ENCODE measurements around the gene FEV.
A peak's percentile ranks its signal among the peaks of the same experiment; 100 is the strongest.

Gene FEV

DNA sequence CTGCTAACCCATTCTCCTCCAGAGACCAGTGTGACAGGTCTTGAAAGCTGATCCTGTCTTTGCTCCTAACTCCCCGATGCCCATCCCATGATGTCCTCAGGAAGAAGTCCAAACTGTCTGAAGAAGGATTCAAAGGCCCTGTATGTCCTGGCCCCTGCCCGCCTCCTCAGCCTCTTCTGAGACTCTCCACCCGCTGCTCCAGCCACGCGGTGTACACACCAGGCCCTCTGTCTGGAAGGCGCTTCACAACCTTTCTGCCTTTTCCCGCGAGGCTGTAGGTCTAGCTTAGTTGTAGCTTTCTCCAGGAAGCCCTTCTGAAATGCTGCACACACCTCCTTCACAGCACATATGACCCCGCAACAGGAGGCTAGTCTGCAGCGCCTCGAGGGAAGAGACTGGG lies 31.7 kb upstream of the FEV start:
- Histone ChIP-seq H3K4me1 (ENCODE audit: insufficient read depth, insufficient read length) (no peaks in the 10 kb centered on the region), H3K4me3 (ENCODE audit: insufficient read length, low read depth) (no peak overlapping the region), H3K36me3 (ENCODE audit: insufficient read depth, insufficient read length, low read length) (no peaks in the 10 kb centered on the region), H3K9me3 (ENCODE audit: insufficient read depth, low read length) (no peaks in the 10 kb centered on the region), H3K9ac (ENCODE audit: insufficient read length, low read depth) (no peak overlapping the region), H3K27me3 (ENCODE audit: insufficient read depth, insufficient read length) (peaks cover 24% of the 10 kb centered on the region)
- TF ChIP-seq YY1 (IDR thresholded peaks at IDR 0.05; ENCODE audit: insufficient read depth, insufficient read length) (no peak), SUZ12 (IDR thresholded peaks at IDR 0.05; ENCODE audit: extremely low read depth, insufficient read depth, insufficient read length) (no peak), ZNF274 (IDR thresholded peaks at IDR 0.05; ENCODE audit: low read depth, low read length) (no peak)
- no peak for DNase-seq (ENCODE audit: low read depth, low spot score)

DNA sequence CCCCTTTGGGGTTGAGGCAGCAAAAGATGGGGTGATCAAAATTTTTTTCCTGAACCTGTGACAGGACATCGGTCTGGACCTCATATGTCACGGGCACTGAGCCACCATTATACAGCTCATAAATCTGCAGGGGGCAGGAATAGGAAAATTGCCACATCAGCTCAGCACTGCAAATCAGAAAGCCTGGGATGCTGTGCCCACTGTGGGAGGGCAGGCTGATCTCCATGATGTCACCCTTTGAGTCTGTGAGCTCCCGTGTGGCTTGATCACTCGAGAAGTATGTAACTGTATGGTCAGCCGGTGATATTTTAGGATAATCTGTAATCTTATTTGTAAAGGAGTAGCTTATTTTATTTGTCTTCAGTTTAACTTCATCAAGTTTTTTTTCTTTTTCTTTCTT lies 25.9 kb upstream of the FEV start:
- Histone ChIP-seq H3K9me3 (ENCODE audit: insufficient read depth, low read length) (no peaks in the 10 kb centered on the region), H3K36me3 (ENCODE audit: insufficient read depth, insufficient read length, low read length) (no peaks in the 10 kb centered on the region), H3K27me3 (ENCODE audit: insufficient read depth, insufficient read length) (peaks cover 40% of the 10 kb centered on the region), H3K4me1 (ENCODE audit: insufficient read depth, insufficient read length) (no peaks in the 10 kb centered on the region), H3K9ac (ENCODE audit: insufficient read length, low read depth) (no peak overlapping the region), H3K4me3 (ENCODE audit: insufficient read length, low read depth) (no peak overlapping the region)
- no peak for DNase-seq (ENCODE audit: low read depth, low spot score)
- no peak for TF ChIP-seq ZNF274 (IDR thresholded peaks at IDR 0.05; ENCODE audit: low read depth, low read length)
- TF ChIP-seq SUZ12 (IDR thresholded peaks at IDR 0.05; ENCODE audit: extremely low read depth, insufficient read depth, insufficient read length), result no peak
- no peak for TF ChIP-seq YY1 (IDR thresholded peaks at IDR 0.05; ENCODE audit: insufficient read depth, insufficient read length)

DNA sequence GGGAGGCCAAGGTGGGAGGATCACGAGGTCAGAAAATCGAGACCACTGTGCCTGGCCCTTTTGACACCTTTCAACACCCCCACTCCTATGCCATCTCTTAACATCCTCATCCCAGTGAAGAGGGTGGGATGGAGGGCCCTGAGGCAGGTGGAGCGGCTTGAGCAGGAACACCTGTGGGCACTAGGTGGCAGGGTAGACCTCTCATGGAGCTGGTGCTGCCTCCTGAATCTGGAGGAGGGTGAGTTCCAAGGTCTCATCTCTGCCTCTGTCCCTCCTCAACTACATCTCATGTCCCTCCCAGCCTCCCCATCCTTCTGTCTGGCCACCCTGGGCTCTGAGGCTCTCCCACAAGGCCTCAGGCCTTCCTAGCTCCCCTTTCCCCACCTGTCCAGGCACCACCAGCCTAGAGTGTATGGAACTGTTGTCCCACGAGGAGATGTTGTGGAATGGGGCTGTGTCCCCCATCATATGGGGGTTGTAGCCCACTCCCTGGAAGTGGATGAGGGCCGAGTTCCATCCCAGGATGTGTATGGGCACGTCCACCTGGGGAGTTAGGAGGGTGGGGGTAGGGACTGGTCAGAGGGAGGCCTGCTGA lies 25.3 kb upstream of the FEV start:
- TF ChIP-seq YY1 (IDR thresholded peaks at IDR 0.05; ENCODE audit: insufficient read depth, insufficient read length) (no peak), SUZ12 (IDR thresholded peaks at IDR 0.05; ENCODE audit: extremely low read depth, insufficient read depth, insufficient read length) (no peak), ZNF274 (IDR thresholded peaks at IDR 0.05; ENCODE audit: low read depth, low read length) (no peak)
- H3K4me3 ChIP-seq (ENCODE audit: insufficient read length, low read depth), result no peak overlapping the region
- H3K9ac ChIP-seq (ENCODE audit: insufficient read length, low read depth), result no peak overlapping the region
- H3K9me3 ChIP-seq (ENCODE audit: insufficient read depth, low read length), result no peaks in the 10 kb centered on the region
- no peaks in the 10 kb centered on the region for H3K4me1 ChIP-seq (ENCODE audit: insufficient read depth, insufficient read length)
- DNase-seq (ENCODE audit: low read depth, low spot score), result no peak
- H3K36me3 ChIP-seq (ENCODE audit: insufficient read depth, insufficient read length, low read length), result no peaks in the 10 kb centered on the region
- H3K27me3 ChIP-seq (ENCODE audit: insufficient read depth, insufficient read length), result peaks cover 41% of the 10 kb centered on the region

DNA sequence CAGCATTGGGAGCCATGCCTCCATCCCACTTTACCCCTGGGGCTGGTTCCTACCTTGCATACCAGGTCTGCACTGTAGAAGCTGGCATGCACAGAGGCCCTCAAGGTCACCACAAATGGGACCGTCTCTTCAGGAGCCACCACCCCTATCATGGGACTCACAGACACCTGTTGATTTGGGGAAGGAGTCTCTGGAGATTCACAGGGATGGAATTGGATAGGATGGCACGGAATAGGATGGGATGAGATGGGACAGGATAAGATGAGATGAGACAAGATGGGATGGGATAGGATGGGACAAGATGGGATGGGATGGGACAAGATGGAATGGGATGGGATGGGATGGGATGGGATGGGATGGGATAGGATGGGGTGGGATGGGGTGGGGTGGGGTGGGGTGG lies 24.3 kb upstream of the FEV start:
- Histone ChIP-seq H3K4me3 (ENCODE audit: insufficient read length, low read depth) (no peak overlapping the region), H3K9me3 (ENCODE audit: insufficient read depth, low read length) (no peaks in the 10 kb centered on the region), H3K27me3 (ENCODE audit: insufficient read depth, insufficient read length) (peaks cover 43% of the 10 kb centered on the region), H3K9ac (ENCODE audit: insufficient read length, low read depth) (no peak overlapping the region), H3K4me1 (ENCODE audit: insufficient read depth, insufficient read length) (no peaks in the 10 kb centered on the region), H3K36me3 (ENCODE audit: insufficient read depth, insufficient read length, low read length) (no peaks in the 10 kb centered on the region)
- no peak for DNase-seq (ENCODE audit: low read depth, low spot score)
- TF ChIP-seq SUZ12 (IDR thresholded peaks at IDR 0.05; ENCODE audit: extremely low read depth, insufficient read depth, insufficient read length) (no peak), ZNF274 (IDR thresholded peaks at IDR 0.05; ENCODE audit: low read depth, low read length) (no peak), YY1 (IDR thresholded peaks at IDR 0.05; ENCODE audit: insufficient read depth, insufficient read length) (no peak)

DNA sequence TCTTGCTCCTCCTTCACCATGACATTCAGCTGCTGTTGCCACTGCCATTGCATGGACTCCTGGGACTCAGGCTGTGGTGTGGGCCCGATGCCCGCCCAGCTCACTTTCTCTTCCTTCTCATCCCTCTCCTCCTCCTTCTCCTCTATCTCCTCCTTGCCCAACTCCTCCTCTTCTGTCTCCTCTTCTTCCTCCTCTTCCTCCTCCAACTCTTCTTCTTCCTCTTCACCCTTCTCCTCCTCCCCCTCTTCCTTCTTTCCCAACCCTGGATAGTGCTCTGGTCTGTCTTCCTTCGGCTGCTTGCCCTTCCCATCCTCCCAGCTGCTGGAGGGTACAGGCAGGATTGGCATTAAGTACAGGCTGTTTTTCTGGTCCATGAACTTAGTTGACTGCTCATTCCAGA lies 19.0 kb upstream of the FEV start:
- Histone ChIP-seq H3K9me3 (ENCODE audit: insufficient read depth, low read length) (no peaks in the 10 kb centered on the region), H3K4me1 (ENCODE audit: insufficient read depth, insufficient read length) (peaks cover 34% of the 10 kb centered on the region), H3K27me3 (ENCODE audit: insufficient read depth, insufficient read length) (peaks cover 82% of the 10 kb centered on the region), H3K4me3 (ENCODE audit: insufficient read length, low read depth) (no peak overlapping the region), H3K9ac (ENCODE audit: insufficient read length, low read depth) (no peak overlapping the region), H3K36me3 (ENCODE audit: insufficient read depth, insufficient read length, low read length) (no peaks in the 10 kb centered on the region)
- TF ChIP-seq ZNF274 (IDR thresholded peaks at IDR 0.05; ENCODE audit: low read depth, low read length), result no peak
- TF ChIP-seq SUZ12 (IDR thresholded peaks at IDR 0.05; ENCODE audit: extremely low read depth, insufficient read depth, insufficient read length), result no peak
- no peak for TF ChIP-seq YY1 (IDR thresholded peaks at IDR 0.05; ENCODE audit: insufficient read depth, insufficient read length)
- no peak for DNase-seq (ENCODE audit: low read depth, low spot score)

DNA sequence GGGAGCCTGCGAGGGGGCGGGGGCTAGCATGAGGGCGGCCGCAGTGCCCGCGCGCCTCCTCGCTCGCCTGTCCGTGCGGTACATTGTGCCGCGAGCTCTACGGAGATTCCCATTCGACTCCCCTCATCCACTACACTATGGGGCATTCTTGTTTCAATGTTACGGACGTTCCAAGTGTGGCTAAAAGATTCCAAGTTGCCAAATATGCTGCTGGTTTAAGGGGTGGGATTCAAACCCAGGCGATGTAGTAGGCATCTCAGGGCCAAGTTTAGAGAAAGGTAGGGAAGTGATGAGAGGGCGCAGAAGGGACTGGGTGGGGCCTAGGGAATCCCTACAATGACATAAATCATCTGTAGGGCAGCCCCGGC lies 18.3 kb upstream of the FEV start:
- peaks cover 37% of the 10 kb centered on the region for H3K4me1 ChIP-seq (ENCODE audit: insufficient read depth, insufficient read length)
- no peaks in the 10 kb centered on the region for H3K9me3 ChIP-seq (ENCODE audit: insufficient read depth, low read length)
- no peak overlapping the region for H3K9ac ChIP-seq (ENCODE audit: insufficient read length, low read depth)
- H3K36me3 ChIP-seq (ENCODE audit: insufficient read depth, insufficient read length, low read length), result no peaks in the 10 kb centered on the region
- DNase-seq (ENCODE audit: low read depth, low spot score), result no peak
- TF ChIP-seq SUZ12 (IDR thresholded peaks at IDR 0.05; ENCODE audit: extremely low read depth, insufficient read depth, insufficient read length), result no peak
- TF ChIP-seq YY1 (IDR thresholded peaks at IDR 0.05; ENCODE audit: insufficient read depth, insufficient read length), result no peak
- no peak for TF ChIP-seq ZNF274 (IDR thresholded peaks at IDR 0.05; ENCODE audit: low read depth, low read length)
- peaks cover 83% of the 10 kb centered on the region for H3K27me3 ChIP-seq (ENCODE audit: insufficient read depth, insufficient read length)
- H3K4me3 ChIP-seq (ENCODE audit: insufficient read length, low read depth), result peak overlapping the region; percentile 39

DNA sequence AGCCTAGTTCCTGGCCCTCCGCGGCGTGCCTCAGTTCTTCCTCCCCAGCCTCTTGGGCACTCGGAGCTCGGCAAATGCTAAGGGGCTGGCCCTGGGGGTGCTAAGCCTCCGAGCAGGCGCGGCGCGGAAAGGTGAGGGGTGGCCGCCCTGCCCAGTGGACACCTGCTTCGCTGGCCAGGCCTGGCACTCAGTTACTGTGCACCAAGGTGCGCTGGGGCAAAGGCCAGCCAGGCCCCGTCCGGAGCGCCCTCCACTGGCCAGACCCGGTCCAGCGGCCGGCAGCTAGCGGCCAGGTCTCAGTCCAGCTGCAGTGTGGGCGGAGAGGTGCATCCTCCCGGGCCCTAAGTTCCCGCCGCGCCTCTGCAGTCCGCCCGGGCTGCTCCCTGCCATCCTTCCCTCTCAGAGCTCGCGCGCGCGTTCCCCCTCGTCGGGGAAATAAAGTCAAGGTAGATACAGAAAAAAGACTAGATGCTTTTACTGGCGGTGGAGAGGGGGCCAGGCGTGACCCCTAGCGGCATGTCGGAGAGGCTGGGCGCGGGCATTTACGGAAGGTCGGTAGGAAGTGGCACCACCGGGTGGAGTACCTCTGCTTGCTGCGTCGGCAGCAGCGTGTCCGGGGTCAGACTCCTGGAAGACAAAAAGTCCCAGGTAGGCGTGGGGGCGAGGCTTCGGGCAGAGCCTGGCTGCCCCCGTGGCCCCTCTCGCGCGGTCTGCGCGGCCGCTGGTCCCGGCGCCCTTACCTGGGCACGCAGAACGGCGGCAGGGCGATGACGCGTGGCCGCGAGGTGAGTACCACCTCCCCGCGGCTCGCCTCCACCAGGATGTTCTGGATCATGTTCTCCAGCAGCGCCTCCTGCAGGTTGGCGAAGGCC lies 17.6 kb upstream of the FEV start:
- peak overlapping the region; percentile 15 for H3K9ac ChIP-seq (ENCODE audit: insufficient read length, low read depth)
- peak; percentile 63 for DNase-seq (ENCODE audit: low read depth, low spot score)
- H3K4me3 ChIP-seq (ENCODE audit: insufficient read length, low read depth), result peak overlapping the region; percentile 39
- H3K4me1 ChIP-seq (ENCODE audit: insufficient read depth, insufficient read length), result peaks cover 37% of the 10 kb centered on the region
- no peaks in the 10 kb centered on the region for H3K36me3 ChIP-seq (ENCODE audit: insufficient read depth, insufficient read length, low read length)
- H3K27me3 ChIP-seq (ENCODE audit: insufficient read depth, insufficient read length), result peaks cover 86% of the 10 kb centered on the region
- no peaks in the 10 kb centered on the region for H3K9me3 ChIP-seq (ENCODE audit: insufficient read depth, low read length)
- TF ChIP-seq YY1 (IDR thresholded peaks at IDR 0.05; ENCODE audit: insufficient read depth, insufficient read length), result no peak
- peak; percentile 88 for TF ChIP-seq SUZ12 (IDR thresholded peaks at IDR 0.05; ENCODE audit: extremely low read depth, insufficient read depth, insufficient read length)
- no peak for TF ChIP-seq ZNF274 (IDR thresholded peaks at IDR 0.05; ENCODE audit: low read depth, low read length)
